A549 (cell line): ENCODE data around the gene ITGA8.

ENCODE experiments used
- KDM1A ChIP-seq: fragments of 200-600 bp; sonication (generic); IDR thresholded peaks from 2 replicates; pipeline ENCODE4 v1.6.1; 2016; ENCODE audit warnings: low read depth, mild to moderate bottlenecking
- MAX ChIP-seq: IDR thresholded peaks from 2 replicates; pipeline ENCODE4 v1.6.1; 2012
- NPAS2 ChIP-seq: fragments of 250-450 bp; sonication (Bioruptor Pico); IDR thresholded peaks from 2 replicates; pipeline ENCODE4 v1.8.0; 2022; ENCODE audit warnings: mild to moderate bottlenecking, moderate library complexity, borderline replicate concordance
- POLR2AphosphoS2 ChIP-seq: conservative IDR thresholded peaks from 2 replicates; pipeline ENCODE4 v1.6.1; 2012; ENCODE audit warnings: low read length, improper control_type of control experiment, inconsistent platforms
- RCOR1 ChIP-seq: fragments of 150-350 bp; IDR thresholded peaks from 2 replicates; pipeline ENCODE4 v1.6.1; 2014; ENCODE audit warnings: antibody characterized with exemption, low read length, low read depth
- TF ChIP-seq, protein P1 (sequence below): fragments of >200 bp; sonication (Bioruptor Twin); formaldehyde crosslinking; IDR thresholded peaks from 3 replicates; pipeline ENCODE4 v1.5.1; 2016

GRCh38 chr10:15705298-15705697 is 14.4 kb downstream of the ITGA8 start:
- TF ChIP-seq, protein P1, sequence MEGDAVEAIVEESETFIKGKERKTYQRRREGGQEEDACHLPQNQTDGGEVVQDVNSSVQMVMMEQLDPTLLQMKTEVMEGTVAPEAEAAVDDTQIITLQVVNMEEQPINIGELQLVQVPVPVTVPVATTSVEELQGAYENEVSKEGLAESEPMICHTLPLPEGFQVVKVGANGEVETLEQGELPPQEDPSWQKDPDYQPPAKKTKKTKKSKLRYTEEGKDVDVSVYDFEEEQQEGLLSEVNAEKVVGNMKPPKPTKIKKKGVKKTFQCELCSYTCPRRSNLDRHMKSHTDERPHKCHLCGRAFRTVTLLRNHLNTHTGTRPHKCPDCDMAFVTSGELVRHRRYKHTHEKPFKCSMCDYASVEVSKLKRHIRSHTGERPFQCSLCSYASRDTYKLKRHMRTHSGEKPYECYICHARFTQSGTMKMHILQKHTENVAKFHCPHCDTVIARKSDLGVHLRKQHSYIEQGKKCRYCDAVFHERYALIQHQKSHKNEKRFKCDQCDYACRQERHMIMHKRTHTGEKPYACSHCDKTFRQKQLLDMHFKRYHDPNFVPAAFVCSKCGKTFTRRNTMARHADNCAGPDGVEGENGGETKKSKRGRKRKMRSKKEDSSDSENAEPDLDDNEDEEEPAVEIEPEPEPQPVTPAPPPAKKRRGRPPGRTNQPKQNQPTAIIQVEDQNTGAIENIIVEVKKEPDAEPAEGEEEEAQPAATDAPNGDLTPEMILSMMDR: no peak
- TF ChIP-seq RCOR1 (no peak), POLR2AphosphoS2 (no peak), MAX (no peak), NPAS2 (no peak), KDM1A (no peak)
